ENCODE measurements around the gene SLC7A6OS. TPM values are rescaled to one million over a fixed set of nuclear protein-coding genes. Genes with fewer than 3 reads are reported as not detected.

The SLC7A6OS gene
- 16.4 TPM for total RNA-seq (2021; ENCODE audit: unreplicated experiment)
- 8.4 and 9.2 TPM in 2 replicates for polyA plus RNA-seq (2012)
- Bru-seq, nascent RNA, result percentile 71 among the genes with signal in this experiment
- BruChase-seq, experiment 1, labeled RNA remaining after a 6-hour chase, result percentile 77 among the genes with signal in this experiment
- percentile 78 among the genes with signal in this experiment for BruChase-seq, experiment 2, labeled RNA remaining after a 2-hour chase
- long read RNA-seq, full-length matches to known transcripts, result 10 of 24 reads
- long read RNA-seq, partial matches to known transcripts, result 2 of 24 reads
- long read RNA-seq, other reads (novel, unspliced or antisense), result 12 of 24 reads

- peaks cover 89% of the 10 kb centered on the region for H3K79me2 ChIP-seq (ENCODE audit: insufficient read depth, low read length)
- intact Hi-C loops (cut with micrococcal nuclease), result loop anchor here (2.0 to 5.0 kb wide), 2 partner anchors 44 to 76 kb away; no protein-coding TSS in a partner anchor
- H3K9me2 ChIP-seq (ENCODE audit: insufficient read depth), result no peaks in the 10 kb centered on the region
- ATAC-seq (peak; percentile 97), DNase-seq (ENCODE audit: low read depth, low spot score) (peak; percentile 74)
- peak within 1 kb of the TSS; percentile 47 for H2AFZ ChIP-seq (ENCODE audit: low read depth, low read length, poor library complexity, severe bottlenecking)
- POLR2A ChIA-PET, result interaction anchor here (0.8 to 1.4 kb wide), 4 partner anchors 8 to 47 kb away, joined by 4 to 6 read pairs (median 4); partner anchors contain the start of gene SLC7A6
- BruUV-seq (replicated peaks), result TSS peak; percentile 61
- no peaks in the 10 kb centered on the region for H3K27me3 ChIP-seq (ENCODE audit: insufficient read depth, low read length)
- no peaks in the 10 kb centered on the region for H4K20me1 ChIP-seq (ENCODE audit: insufficient read depth)
- H3K9ac ChIP-seq (ENCODE audit: low read length), result peak within 1 kb of the TSS; percentile 84
- peaks cover 14 to 17% of the 10 kb centered on the region in 2 experiments; a peak in 2 of 4 replicates for H3K36me3 ChIP-seq (ENCODE audit: control insufficient read depth in 1 of 2, insufficient read depth in 2 of 2, low read length in 2 of 2)
- CTCF ChIA-PET, result interaction anchor here (0.7 to 1.4 kb wide), 7 partner anchors 16 to 427 kb away, joined by 3 to 5 read pairs (median 4); partner anchors contain the start of gene SLC7A6
- H3K4me2 ChIP-seq (ENCODE audit: low read length), result peak within 1 kb of the TSS; percentile 88
- H3K9me3 ChIP-seq (ENCODE audit: control insufficient read depth in 1 of 2, insufficient read depth in 1 of 2, low read depth in 1 of 2, low read length in 2 of 2), result no peaks in the 10 kb centered on the region
- peaks cover 7 to 17% of the 10 kb centered on the region in 2 experiments; a peak in 3 of 4 replicates for H3K4me1 ChIP-seq (ENCODE audit: control insufficient read depth in 1 of 2, insufficient read depth in 2 of 2, low read length in 2 of 2)
- H3K4me3 ChIP-seq (replicated peaks in 1 of 2; ENCODE audit: low read depth in 1 of 2, low read length in 2 of 2), result peak within 1 kb of the TSS; percentile 96 to 97
- RAD21 ChIA-PET (ENCODE audit: low non-redundant PET in 1 of 2, low total read pairs in 2 of 2, uncharacterized antibody in 2 of 2, unreplicated experiment in 2 of 2), result interaction anchor here (0.6 to 1.0 kb wide), 3 partner anchors 47 to 226 kb away, joined by 3 to 5 read pairs (median 4); partner anchors contain the start of genes NFATC3 (in 1 of the 2) and SLC7A6 (in 1 of the 2)
- peak within 1 kb of the TSS; percentile 70 for H3K27ac ChIP-seq (ENCODE audit: low read depth, low read length)
- TF ChIP-seq EZH2 (IDR thresholded peaks at IDR 0.05) (no peak), ZFX (IDR thresholded peaks at IDR 0.05) (peak; percentile 86), CBX3 (IDR thresholded peaks at IDR 0.05; ENCODE audit: low read depth) (0 out of 2 replicates have a peak, but pooled peaks have one; percentile 12), ZNF274 (IDR thresholded peaks at IDR 0.05; ENCODE audit: low read depth, low read length) (no peak), TCF7L2 (IDR thresholded peaks at IDR 0.05; ENCODE audit: borderline replicate concordance, extremely low read depth, insufficient read depth, insufficient read length) (no peak), POLR2A (IDR thresholded peaks at IDR 0.05; ENCODE audit: borderline replicate concordance, extremely low read depth, insufficient read depth, insufficient read length) (peak; percentile 89), YY1 (IDR thresholded peaks at IDR 0.05; ENCODE audit: extremely low read depth, insufficient replicate concordance, low read depth, low read length) (peak; percentile 94), EZH2phosphoT487 (IDR thresholded peaks at IDR 0.05; ENCODE audit: borderline replicate concordance) (no peak), SRF (IDR thresholded peaks at IDR 0.05; ENCODE audit: low read depth) (no peak), ZBTB33 (IDR thresholded peaks at IDR 0.05; ENCODE audit: extremely low read depth, insufficient replicate concordance, low read length) (no peak), FOSL1 (IDR thresholded peaks at IDR 0.05; ENCODE audit: low read depth) (no peak), POLR2AphosphoS5 (IDR thresholded peaks at IDR 0.05; ENCODE audit: low read depth, low read length) (peak; percentile 94), MAX (IDR thresholded peaks at IDR 0.05) (peak; percentile 93), SIN3A (IDR thresholded peaks at IDR 0.05; ENCODE audit: low read depth) (peak; percentile 90), ELF1 (IDR thresholded peaks at IDR 0.05; ENCODE audit: borderline replicate concordance, low read depth) (peak; percentile 76), SP1 (IDR thresholded peaks at IDR 0.05; ENCODE audit: low read depth) (peak; percentile 56), JUND (IDR thresholded peaks at IDR 0.05) (no peak), EGR1 (IDR thresholded peaks at IDR 0.05; ENCODE audit: low read depth) (0 out of 2 replicates have a peak, but pooled peaks have one; percentile 11), CEBPB (IDR thresholded peaks at IDR 0.05; ENCODE audit: low read depth) (no peak; the same call in 1 of the 2 replicates), RAD21 (IDR thresholded peaks at IDR 0.05; ENCODE audit: low read depth) (no peak)
- TF ChIP-seq, protein P1, sequence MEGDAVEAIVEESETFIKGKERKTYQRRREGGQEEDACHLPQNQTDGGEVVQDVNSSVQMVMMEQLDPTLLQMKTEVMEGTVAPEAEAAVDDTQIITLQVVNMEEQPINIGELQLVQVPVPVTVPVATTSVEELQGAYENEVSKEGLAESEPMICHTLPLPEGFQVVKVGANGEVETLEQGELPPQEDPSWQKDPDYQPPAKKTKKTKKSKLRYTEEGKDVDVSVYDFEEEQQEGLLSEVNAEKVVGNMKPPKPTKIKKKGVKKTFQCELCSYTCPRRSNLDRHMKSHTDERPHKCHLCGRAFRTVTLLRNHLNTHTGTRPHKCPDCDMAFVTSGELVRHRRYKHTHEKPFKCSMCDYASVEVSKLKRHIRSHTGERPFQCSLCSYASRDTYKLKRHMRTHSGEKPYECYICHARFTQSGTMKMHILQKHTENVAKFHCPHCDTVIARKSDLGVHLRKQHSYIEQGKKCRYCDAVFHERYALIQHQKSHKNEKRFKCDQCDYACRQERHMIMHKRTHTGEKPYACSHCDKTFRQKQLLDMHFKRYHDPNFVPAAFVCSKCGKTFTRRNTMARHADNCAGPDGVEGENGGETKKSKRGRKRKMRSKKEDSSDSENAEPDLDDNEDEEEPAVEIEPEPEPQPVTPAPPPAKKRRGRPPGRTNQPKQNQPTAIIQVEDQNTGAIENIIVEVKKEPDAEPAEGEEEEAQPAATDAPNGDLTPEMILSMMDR (IDR thresholded peaks at IDR 0.05 in 2 of 3, conservative IDR thresholded peaks at IDR 0.05 in 1 of 3; ENCODE audit: borderline replicate concordance in 1 of 3, insufficient read depth in 1 of 3, low read depth in 2 of 3, low read length in 2 of 3), result no peak
- TF ChIP-seq, protein P2, sequence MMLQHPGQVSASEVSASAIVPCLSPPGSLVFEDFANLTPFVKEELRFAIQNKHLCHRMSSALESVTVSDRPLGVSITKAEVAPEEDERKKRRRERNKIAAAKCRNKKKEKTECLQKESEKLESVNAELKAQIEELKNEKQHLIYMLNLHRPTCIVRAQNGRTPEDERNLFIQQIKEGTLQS (IDR thresholded peaks at IDR 0.05), result no peak
These were observed at the start of gene SLC7A6OS, which contains the start of gene PRMT7 for GRCh38 chr16:68310774-68311511. SLC7A6OS (minus strand) TSS chr16:68310946; CDS start chr16:68310926, 20 bp downstream. PRMT7 (plus strand) TSS chr16:68311019; CDS start chr16:68315980, 4,961 bp downstream.
